HEK293 (cell line): ENCODE data around the gene TANGO2.

Source experiments
- CTCF ChIA-PET: fragments of 350-600 bp; formaldehyde crosslinking; extraction: SDS; loops from one replicate; lab custom pipeline; 2021; ENCODE audit warnings: antibody characterized with exemption; lab: Yijun Ruan, JAX
- POLR2A ChIA-PET: fragments of 300-600 bp; formaldehyde crosslinking; extraction: SDS; loops from one replicate; lab custom pipeline; 2020; ENCODE audit warnings: antibody characterized with exemption, inconsistent platforms; lab: Yijun Ruan, JAX
- H3K27ac ChIP-seq: fragments of 200-500 bp; sonication (Bioruptor generic); 2 replicates; pipeline ENCODE4 v1.5.1; 2014; ENCODE audit warnings: low read depth, low read length, control low read depth, inconsistent platforms; ENCODE audit errors: extremely low read depth
- H3K36me3 ChIP-seq, 2 experiments: fragments of 200-500 bp in 1 of 2; sonication (Bioruptor generic) in 1 of 2; 1 replicate in 1 of 2; 2 replicates in 1 of 2; pipeline ENCODE4 v1.5.1; 2014 to 2017; ENCODE audit warnings: inconsistent platforms in 2 of 2, low read length in 2 of 2; ENCODE audit not compliant: control insufficient read depth in 2 of 2, insufficient read depth in 1 of 2
- H3K4me1 ChIP-seq: fragments of 200-500 bp; sonication (Bioruptor generic); 2 replicates; pipeline ENCODE4 v1.5.1; 2014; ENCODE audit warnings: mild to moderate bottlenecking, low read length, inconsistent platforms; ENCODE audit not compliant: control insufficient read depth, insufficient read depth
- H3K4me3 ChIP-seq: 2 replicates; pipeline ENCODE4 v1.5.1; 2011; ENCODE audit warnings: low read depth, mild to moderate bottlenecking, control low read depth, low read length, moderate library complexity
- H3K9me3 ChIP-seq: fragments of 200-500 bp; sonication (Bioruptor generic); 2 replicates; pipeline ENCODE4 v1.5.1; 2014; ENCODE audit warnings: low read depth, low read length, inconsistent platforms; ENCODE audit not compliant: control insufficient read depth, insufficient read depth
- AEBP2 ChIP-seq: fragments of 450-650 bp; formaldehyde crosslinking; IDR thresholded peaks from 2 replicates; pipeline ENCODE4 v1.5.1; 2016; ENCODE audit warnings: missing biosample characterization, missing genetic modification characterization, borderline replicate concordance
- BCL6B ChIP-seq: fragments of 450-650 bp; formaldehyde crosslinking; IDR thresholded peaks from 2 replicates; pipeline ENCODE4 v1.5.1; 2017; ENCODE audit warnings: missing biosample characterization, missing genetic modification characterization
- GLIS2 ChIP-seq: fragments of 450-650 bp; formaldehyde crosslinking; IDR thresholded peaks from 2 replicates; pipeline ENCODE4 v1.5.1; 2016; ENCODE audit warnings: missing biosample characterization, missing genetic modification characterization
- HOXA7 ChIP-seq: sonication (generic); formaldehyde crosslinking; IDR thresholded peaks from 2 replicates; pipeline ENCODE4 v1.8.1; 2022; ENCODE audit warnings: missing genetic modification reagents, borderline replicate concordance
- PATZ1 ChIP-seq: fragments of 450-650 bp; formaldehyde crosslinking; IDR thresholded peaks from 2 replicates; pipeline ENCODE4 v1.5.1; 2016; ENCODE audit warnings: missing biosample characterization, missing genetic modification characterization
- SCRT1 ChIP-seq: fragments of 450-650 bp; formaldehyde crosslinking; IDR thresholded peaks from 2 replicates; pipeline ENCODE4 v1.5.1; 2016; ENCODE audit warnings: missing biosample characterization, missing genetic modification characterization, borderline replicate concordance
- ZNF184 ChIP-seq: fragments of 450-650 bp; IDR thresholded peaks from 2 replicates; pipeline ENCODE4 v1.5.1; 2018; ENCODE audit warnings: missing biosample characterization, mild to moderate bottlenecking, missing genetic modification characterization
- ZNF37A ChIP-seq: fragments of 450-650 bp; IDR thresholded peaks from 2 replicates; pipeline ENCODE4 v1.5.1; 2018; ENCODE audit warnings: missing biosample characterization, missing genetic modification characterization
- ZNF555 ChIP-seq: fragments of 450-650 bp; formaldehyde crosslinking; conservative IDR thresholded peaks from 2 replicates; pipeline ENCODE4 v1.5.1; 2017; ENCODE audit warnings: missing biosample characterization, mild to moderate bottlenecking, missing genetic modification characterization, inconsistent platforms
- ZNF654 ChIP-seq: fragments of 450-650 bp; formaldehyde crosslinking; IDR thresholded peaks from 2 replicates; pipeline ENCODE4 v1.5.1; 2016; ENCODE audit warnings: low read depth, missing biosample characterization, missing genetic modification characterization
- ZNF707 ChIP-seq: fragments of 450-650 bp; formaldehyde crosslinking; IDR thresholded peaks from 2 replicates; pipeline ENCODE4 v1.5.1; 2016; ENCODE audit warnings: missing biosample characterization, missing genetic modification characterization
- ZNF747 ChIP-seq: fragments of 450-650 bp; formaldehyde crosslinking; IDR thresholded peaks from 2 replicates; pipeline ENCODE4 v1.5.1; 2016; ENCODE audit warnings: missing biosample characterization, missing genetic modification characterization
- ZNF776 ChIP-seq: fragments of 450-650 bp; formaldehyde crosslinking; IDR thresholded peaks from 2 replicates; pipeline ENCODE4 v1.5.0; 2017; ENCODE audit warnings: missing biosample characterization, missing genetic modification characterization, borderline replicate concordance
- ZNF791 ChIP-seq: fragments of 450-650 bp; formaldehyde crosslinking; IDR thresholded peaks from 2 replicates; pipeline ENCODE4 v1.5.1; 2016; ENCODE audit warnings: missing biosample characterization, missing genetic modification characterization
- ZSCAN23 ChIP-seq: fragments of 450-650 bp; formaldehyde crosslinking; IDR thresholded peaks from 2 replicates; pipeline ENCODE4 v1.5.1; 2016; ENCODE audit warnings: missing biosample characterization, missing genetic modification characterization
- ZXDB ChIP-seq: fragments of 450-650 bp; formaldehyde crosslinking; IDR thresholded peaks from 2 replicates; pipeline ENCODE4 v1.5.1; 2016; ENCODE audit warnings: missing biosample characterization, missing genetic modification characterization
- TF ChIP-seq, protein P1 (sequence below): fragments of 450-650 bp; formaldehyde crosslinking; IDR thresholded peaks from 2 replicates; pipeline ENCODE4 v1.5.0; 2017; ENCODE audit warnings: missing biosample characterization, missing genetic modification characterization, borderline replicate concordance

Gene TANGO2

DNA sequence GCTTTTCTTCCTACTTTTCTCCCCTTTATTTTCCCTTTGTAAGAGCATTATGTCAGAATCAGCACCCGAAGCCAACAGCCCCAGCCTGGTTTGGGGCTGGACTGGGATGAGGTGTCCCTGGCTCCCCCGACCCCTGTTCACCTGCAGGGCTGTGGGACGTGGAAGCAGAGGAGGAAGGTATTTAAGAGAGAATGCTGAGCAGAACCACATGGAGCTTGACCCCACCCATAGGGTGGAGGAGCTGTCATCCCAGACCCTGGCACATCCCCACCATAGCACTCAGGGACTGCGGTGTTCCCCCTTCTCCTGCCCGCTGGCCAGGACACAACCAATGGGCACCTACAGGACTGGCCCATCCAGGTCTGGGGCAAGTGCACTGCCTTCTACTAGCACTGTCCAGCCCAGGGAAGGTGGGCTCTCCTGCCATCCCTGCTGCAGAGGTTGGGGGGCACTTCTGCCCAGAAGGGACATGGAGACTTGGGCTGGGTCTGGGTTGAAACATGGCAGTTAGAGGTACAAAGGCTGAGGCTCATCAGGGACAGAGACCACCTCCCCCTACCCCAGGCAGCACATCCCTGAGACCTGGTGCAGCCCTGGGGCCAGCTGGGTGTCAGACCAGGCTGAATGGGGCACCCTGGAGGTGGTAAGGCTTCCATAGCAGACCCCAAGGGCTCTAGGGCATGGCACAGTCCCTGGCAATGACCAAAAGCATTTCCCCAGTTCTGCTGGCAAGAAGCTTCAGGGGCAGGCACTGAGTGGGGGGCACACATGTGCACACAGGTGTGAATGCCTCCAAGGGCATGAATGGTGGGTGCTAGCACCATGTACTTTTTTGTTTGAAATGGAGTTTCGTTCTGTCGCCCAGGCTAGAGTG is 19.7 kb downstream of the TANGO2 start:
- ChIA-PET POLR2A (interaction anchor here (0.5 to 0.6 kb wide), 2 partner anchors 9 to 206 kb away, joined by 3 to 5 read pairs; no protein-coding TSS in a partner anchor), CTCF (interaction anchor here (0.6 kb wide), 1 partner anchor 197 kb away, joined by 3 read pairs; no protein-coding TSS in a partner anchor)
- no peak for TF ChIP-seq ZNF747 (tag by site-specific recombination)
- TF ChIP-seq ZNF707 (tag by site-specific recombination): no peak
- TF ChIP-seq, protein P1, sequence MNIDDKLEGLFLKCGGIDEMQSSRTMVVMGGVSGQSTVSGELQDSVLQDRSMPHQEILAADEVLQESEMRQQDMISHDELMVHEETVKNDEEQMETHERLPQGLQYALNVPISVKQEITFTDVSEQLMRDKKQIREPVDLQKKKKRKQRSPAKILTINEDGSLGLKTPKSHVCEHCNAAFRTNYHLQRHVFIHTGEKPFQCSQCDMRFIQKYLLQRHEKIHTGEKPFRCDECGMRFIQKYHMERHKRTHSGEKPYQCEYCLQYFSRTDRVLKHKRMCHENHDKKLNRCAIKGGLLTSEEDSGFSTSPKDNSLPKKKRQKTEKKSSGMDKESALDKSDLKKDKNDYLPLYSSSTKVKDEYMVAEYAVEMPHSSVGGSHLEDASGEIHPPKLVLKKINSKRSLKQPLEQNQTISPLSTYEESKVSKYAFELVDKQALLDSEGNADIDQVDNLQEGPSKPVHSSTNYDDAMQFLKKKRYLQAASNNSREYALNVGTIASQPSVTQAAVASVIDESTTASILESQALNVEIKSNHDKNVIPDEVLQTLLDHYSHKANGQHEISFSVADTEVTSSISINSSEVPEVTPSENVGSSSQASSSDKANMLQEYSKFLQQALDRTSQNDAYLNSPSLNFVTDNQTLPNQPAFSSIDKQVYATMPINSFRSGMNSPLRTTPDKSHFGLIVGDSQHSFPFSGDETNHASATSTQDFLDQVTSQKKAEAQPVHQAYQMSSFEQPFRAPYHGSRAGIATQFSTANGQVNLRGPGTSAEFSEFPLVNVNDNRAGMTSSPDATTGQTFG (tag by site-specific recombination): no peak
- TF ChIP-seq ZNF791: no peak
- TF ChIP-seq SCRT1 (tag by site-specific recombination): no peak
- no peak for TF ChIP-seq AEBP2 (tag by site-specific recombination)
- no peak for TF ChIP-seq HOXA7 (CRISPR knock-in tag)
- no peak overlapping the region for H3K4me3 ChIP-seq
- no peaks in the 10 kb centered on the region for H3K9me3 ChIP-seq
- peaks cover 0 to 40% of the 10 kb centered on the region in 2 experiments; a peak in 1 of 3 replicates for H3K36me3 ChIP-seq
- H3K27ac ChIP-seq: no peak overlapping the region
- H3K4me1 ChIP-seq: no peaks in the 10 kb centered on the region

DNA sequence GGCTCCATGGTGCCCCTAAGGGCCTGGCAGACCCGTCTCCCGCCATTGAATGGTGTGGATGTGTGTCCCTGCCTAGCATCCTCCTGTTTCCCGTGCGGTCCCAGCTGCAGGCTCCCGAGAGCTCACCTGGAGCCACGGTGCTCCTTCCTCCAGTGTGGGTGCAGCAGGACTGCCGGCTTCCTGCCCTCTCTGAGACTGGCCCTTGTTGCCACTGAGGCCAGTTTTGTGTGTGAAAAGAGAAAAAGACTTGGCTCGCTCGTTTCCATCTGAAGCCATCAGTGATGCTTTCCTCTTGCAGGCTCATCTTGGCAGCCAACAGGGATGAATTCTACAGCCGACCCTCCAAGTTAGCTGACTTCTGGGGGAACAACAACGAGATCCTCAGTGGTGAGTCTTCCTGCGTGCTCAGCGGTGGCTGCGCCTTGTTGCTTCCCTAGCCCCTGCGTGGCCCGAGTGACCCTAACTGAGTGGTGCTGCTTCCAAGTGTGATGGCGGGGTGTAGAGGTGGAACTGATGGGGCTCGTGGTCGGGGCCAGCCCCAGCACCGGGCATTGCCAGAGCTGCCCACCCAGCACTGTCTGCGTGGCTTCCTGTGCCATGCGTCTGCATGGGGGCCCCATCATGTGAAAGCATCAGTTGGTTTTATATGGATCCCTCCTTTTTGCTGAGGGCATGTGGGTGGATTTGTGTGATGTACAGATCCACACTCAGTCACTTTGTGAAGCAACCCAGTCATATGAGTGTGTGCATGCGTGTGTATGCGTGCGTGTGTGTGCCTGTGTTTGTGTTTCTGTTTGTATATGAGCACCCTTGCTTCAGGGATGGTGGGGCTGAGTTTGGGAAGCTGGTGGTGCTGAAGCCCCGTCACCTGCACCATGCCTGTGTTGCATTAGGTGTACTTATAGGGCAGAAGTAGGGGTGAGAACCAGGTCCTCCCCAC is 22.4 kb downstream of the TANGO2 start:
- POLR2A ChIA-PET: interaction anchor here (1.2 kb wide), 1 partner anchor 21 kb away, joined by 3 read pairs; no protein-coding TSS in a partner anchor
- H3K36me3 ChIP-seq: peaks cover 0 to 39% of the 10 kb centered on the region in 2 experiments; a peak in 1 of 3 replicates

GRCh38 chr22:20043997-20044342 is 23.1 kb downstream of the TANGO2 start:
- peaks cover 0 to 38% of the 10 kb centered on the region in 2 experiments; a peak in 1 of 3 replicates for H3K36me3 ChIP-seq
- H3K9me3 ChIP-seq: no peaks in the 10 kb centered on the region
- ChIA-PET CTCF (no interaction called here), POLR2A (no interaction called here)
- H3K4me1 ChIP-seq: no peaks in the 10 kb centered on the region
- no peak overlapping the region for H3K27ac ChIP-seq
- no peak overlapping the region for H3K4me3 ChIP-seq
- TF ChIP-seq BCL6B (tag by site-specific recombination) (no peak), GLIS2 (tag by site-specific recombination) (no peak), ZNF184 (tag by site-specific recombination) (no peak), ZNF654 (tag by site-specific recombination) (no peak), ZNF555 (no peak), PATZ1 (tag by site-specific recombination) (no peak), ZXDB (no peak), ZNF776 (tag by site-specific recombination) (no peak), HOXA7 (CRISPR knock-in tag) (no peak)

More for the DNA sequence above, 22.4 kb downstream of the TANGO2 start:
- CTCF ChIA-PET: no interaction called here
- no peaks in the 10 kb centered on the region for H3K9me3 ChIP-seq
- H3K27ac ChIP-seq: no peak overlapping the region
- TF ChIP-seq ZNF37A (tag by site-specific recombination) (no peak), ZSCAN23 (tag by site-specific recombination) (no peak)
- no peaks in the 10 kb centered on the region for H3K4me1 ChIP-seq
- H3K4me3 ChIP-seq: no peak overlapping the region
